Body of pancreas (tissue), 4 donors: ENCODE data around the gene ZEB2.

Source experiments
- POLR2A ChIP-seq, 3 donors: fragments of 450-650 bp; IDR thresholded peaks; one replicate each; pipeline ENCODE4 v1.6.1; 2016; ENCODE audit warnings: antibody characterized with exemption in 3 of 3, mild to moderate bottlenecking in 2 of 3
- TF ChIP-seq, protein P1 (sequence below), 7 experiments: fragments of 450-650 bp in 4 of 7; fragments of 200-600 bp in 3 of 7; sonication (generic) in 3 of 7; IDR thresholded peaks; one replicate each; pipeline ENCODE4 v1.5.1; 2016 to 2019; ENCODE audit warnings: antibody characterized with exemption in 7 of 7

DNA sequence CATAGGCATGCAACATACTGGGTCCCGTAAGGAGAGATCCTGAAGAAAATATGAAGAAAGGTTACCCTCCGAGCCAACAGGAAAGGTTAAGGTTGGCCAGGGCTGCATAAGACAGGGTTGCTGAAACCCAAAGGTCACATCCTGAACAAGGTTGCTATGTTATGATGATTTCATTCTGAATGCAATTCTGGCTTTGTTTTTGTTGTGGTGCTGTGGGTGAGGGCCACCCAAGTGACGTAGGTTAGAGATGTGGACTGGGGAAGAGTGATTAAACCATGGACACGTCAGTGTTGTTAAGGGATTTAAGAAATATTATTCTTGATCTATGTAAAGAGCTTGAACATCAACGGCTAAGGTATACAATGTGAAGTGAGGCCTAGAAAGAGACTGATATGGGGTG is 60.0 kb downstream of the ZEB2 start:
- TF ChIP-seq, protein P1, sequence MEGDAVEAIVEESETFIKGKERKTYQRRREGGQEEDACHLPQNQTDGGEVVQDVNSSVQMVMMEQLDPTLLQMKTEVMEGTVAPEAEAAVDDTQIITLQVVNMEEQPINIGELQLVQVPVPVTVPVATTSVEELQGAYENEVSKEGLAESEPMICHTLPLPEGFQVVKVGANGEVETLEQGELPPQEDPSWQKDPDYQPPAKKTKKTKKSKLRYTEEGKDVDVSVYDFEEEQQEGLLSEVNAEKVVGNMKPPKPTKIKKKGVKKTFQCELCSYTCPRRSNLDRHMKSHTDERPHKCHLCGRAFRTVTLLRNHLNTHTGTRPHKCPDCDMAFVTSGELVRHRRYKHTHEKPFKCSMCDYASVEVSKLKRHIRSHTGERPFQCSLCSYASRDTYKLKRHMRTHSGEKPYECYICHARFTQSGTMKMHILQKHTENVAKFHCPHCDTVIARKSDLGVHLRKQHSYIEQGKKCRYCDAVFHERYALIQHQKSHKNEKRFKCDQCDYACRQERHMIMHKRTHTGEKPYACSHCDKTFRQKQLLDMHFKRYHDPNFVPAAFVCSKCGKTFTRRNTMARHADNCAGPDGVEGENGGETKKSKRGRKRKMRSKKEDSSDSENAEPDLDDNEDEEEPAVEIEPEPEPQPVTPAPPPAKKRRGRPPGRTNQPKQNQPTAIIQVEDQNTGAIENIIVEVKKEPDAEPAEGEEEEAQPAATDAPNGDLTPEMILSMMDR (IDR thresholded peaks at IDR 0.05): no peak
- TF ChIP-seq POLR2A (IDR thresholded peaks at IDR 0.05): no peak
